Neuronal stem cell (in vitro differentiated cells): ENCODE measurements around the gene PARD6B.

Experiments used
- DNase-seq: peaks from one replicate; pipeline ENCODE4 v3.0.0-alpha.2; 2013; ENCODE audit warnings: low spot score
- H2AFZ ChIP-seq: one replicate; pipeline ENCODE4 v1.6.1; 2013; ENCODE audit warnings: mild to moderate bottlenecking, low read length, inconsistent platforms
- H2AK5ac ChIP-seq: 2 replicates; pipeline ENCODE4 v1.6.1; 2013; ENCODE audit warnings: low read depth, mild to moderate bottlenecking, inconsistent platforms, low read length, moderate library complexity, mixed read lengths
- H2BK120ac ChIP-seq: 2 replicates; pipeline ENCODE4 v1.6.1; 2013; ENCODE audit warnings: low read depth, mild to moderate bottlenecking, inconsistent platforms, low read length, moderate library complexity, mixed read lengths
- H2BK12ac ChIP-seq: one replicate; pipeline ENCODE4 v1.6.1; 2013; ENCODE audit warnings: low read length, inconsistent platforms
- H2BK15ac ChIP-seq: 2 replicates; pipeline ENCODE4 v1.6.1; 2013; ENCODE audit warnings: mild to moderate bottlenecking, low read length, inconsistent platforms, mixed read lengths
- H2BK5ac ChIP-seq: one replicate; pipeline ENCODE4 v1.6.1; 2013; ENCODE audit warnings: inconsistent platforms, mild to moderate bottlenecking, low read length, moderate library complexity
- H3K14ac ChIP-seq: one replicate; pipeline ENCODE4 v1.6.1; 2013; ENCODE audit warnings: low read length, inconsistent platforms
- H3K18ac ChIP-seq: 2 replicates; pipeline ENCODE4 v1.6.1; 2013; ENCODE audit warnings: low read length, inconsistent platforms
- H3K23ac ChIP-seq: 2 replicates; pipeline ENCODE4 v1.6.1; 2013; ENCODE audit warnings: low read depth, mild to moderate bottlenecking, mixed read lengths, low read length, inconsistent platforms; ENCODE audit not compliant: poor library complexity
- H3K27ac ChIP-seq: replicated peaks from 3 replicates; pipeline ENCODE4 v1.5.1; 2013; ENCODE audit warnings: low read length, inconsistent platforms
- H3K27me3 ChIP-seq, 3 experiments: 2 replicates each; pipeline ENCODE4 v1.6.1; 2013; ENCODE audit warnings: low read length in 3 of 3, mild to moderate bottlenecking in 2 of 3, inconsistent platforms in 1 of 3, low read depth in 1 of 3, mixed read lengths in 1 of 3, moderate library complexity in 1 of 3; ENCODE audit not compliant: control insufficient read depth in 3 of 3, insufficient read depth in 3 of 3
- H3K36me3 ChIP-seq, 2 donors: replicated peaks in 1 of 2; 2 replicates each; pipeline ENCODE4 v1.6.1; 2013; ENCODE audit warnings: low read length in 2 of 2; ENCODE audit not compliant: control insufficient read depth in 2 of 2, insufficient read depth in 2 of 2
- H3K4ac ChIP-seq: 2 replicates; pipeline ENCODE4 v1.6.1; 2013; ENCODE audit warnings: inconsistent platforms, mild to moderate bottlenecking, low read length, moderate library complexity
- H3K4me1 ChIP-seq, 2 donors: 1 replicate in 1 of 2; 2 replicates in 1 of 2; pipeline ENCODE4 v1.6.1; 2013; ENCODE audit warnings: low read length in 2 of 2, low read depth in 1 of 2; ENCODE audit not compliant: control insufficient read depth in 2 of 2, insufficient read depth in 1 of 2
- H3K4me2 ChIP-seq: one replicate; pipeline ENCODE4 v1.6.1; 2013; ENCODE audit warnings: mild to moderate bottlenecking, low read length, inconsistent platforms; ENCODE audit not compliant: insufficient read depth, poor library complexity, severe bottlenecking
- H3K4me3 ChIP-seq, 2 donors: 2 replicates each; pipeline ENCODE4 v1.5.1; 2013; ENCODE audit warnings: low read length in 2 of 2, mild to moderate bottlenecking in 2 of 2, inconsistent platforms in 1 of 2, moderate library complexity in 1 of 2
- H3K79me1 ChIP-seq: one replicate; pipeline ENCODE4 v1.6.1; 2013; ENCODE audit warnings: low read depth, mild to moderate bottlenecking, inconsistent platforms, low read length, moderate library complexity
- H3K9ac ChIP-seq: one replicate; pipeline ENCODE4 v1.6.1; 2013; ENCODE audit warnings: mild to moderate bottlenecking, low read depth, low read length, inconsistent platforms; ENCODE audit not compliant: poor library complexity
- H3K9me3 ChIP-seq, 2 donors: replicated peaks in 1 of 2; 2 replicates each; pipeline versions ENCODE3 to v1.6.1; 2013; ENCODE audit warnings: low read length in 2 of 2, mild to moderate bottlenecking in 2 of 2, inconsistent platforms in 1 of 2, low read depth in 1 of 2, mixed read lengths in 1 of 2, moderate library complexity in 1 of 2; ENCODE audit not compliant: control insufficient read depth in 2 of 2, insufficient read depth in 1 of 2
- H4K8ac ChIP-seq: one replicate; pipeline ENCODE4 v1.6.1; 2013; ENCODE audit warnings: low read depth, mild to moderate bottlenecking, inconsistent platforms, low read length, moderate library complexity
- H4K91ac ChIP-seq: one replicate; pipeline ENCODE4 v1.6.1; 2013; ENCODE audit warnings: low read length, low read depth, mild to moderate bottlenecking, inconsistent platforms; ENCODE audit not compliant: poor library complexity
- WGBS, 2 donors: extraction: QIAGEN DNeasy Blood & Tissue Kit; methylation state at CpG; one replicate each; pipeline ENCODE4 v1.1.7; 2013; ENCODE audit warnings: missing lambda C conversion rate in 2 of 2, mixed read lengths in 1 of 2; ENCODE audit not compliant: insufficient read length in 2 of 2, insufficient replicate concordance in 1 of 2; ENCODE audit errors: extremely low coverage in 2 of 2; 5-methylcytosine and 5-hydroxymethylcytosine counted together

PARD6B gene

DNA sequence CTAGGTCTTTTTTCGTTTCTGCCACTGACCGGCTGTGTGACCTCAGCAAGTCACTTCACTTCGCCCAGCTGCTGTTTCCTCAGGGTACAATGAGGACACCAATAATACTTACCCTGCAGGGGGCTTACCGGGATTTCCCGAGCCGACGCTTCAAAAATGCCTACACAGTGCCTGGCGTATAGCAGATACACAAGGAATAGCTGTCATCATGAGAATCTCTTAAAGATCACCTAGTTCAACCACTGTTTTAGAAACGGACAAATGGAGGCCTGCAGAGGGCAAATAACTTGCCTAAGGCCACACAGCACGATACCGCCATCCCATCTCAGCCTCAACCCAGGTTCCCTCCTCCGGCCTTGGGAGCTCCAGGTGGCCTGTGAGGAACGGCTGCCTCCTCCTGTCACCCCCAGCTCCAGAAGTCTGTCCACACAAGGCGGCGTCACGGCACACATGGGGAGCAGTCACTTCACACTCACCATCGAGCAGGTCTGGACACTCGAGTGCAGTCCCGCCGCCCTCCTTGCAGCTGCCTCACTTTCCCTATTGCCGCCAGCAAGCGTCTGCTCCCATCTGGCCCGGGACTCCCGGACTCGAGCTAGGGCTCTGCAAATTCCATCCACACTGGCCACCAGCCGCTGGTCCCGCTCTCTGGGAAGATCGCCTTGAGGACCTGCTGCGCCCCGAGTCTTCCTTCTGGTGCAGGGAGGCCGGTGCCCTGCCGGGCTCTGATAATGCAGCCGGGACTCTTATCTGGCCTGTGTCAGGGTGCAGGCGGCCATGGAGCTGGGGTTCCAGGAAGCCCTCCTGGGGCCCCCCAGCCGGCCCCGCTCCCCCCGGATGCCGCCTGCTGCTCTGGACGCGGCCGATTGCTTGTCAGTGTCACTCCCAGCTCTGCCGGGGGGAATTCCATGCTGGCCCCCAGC, 40.5 kb upstream of the PARD6B start, which contains the start of gene RIPOR3:
Gene RIPOR3 (minus strand): TSS at position 893 of the 923 bp plus-strand sequence. CDS start 414 bp downstream, at position 479.
- Histone ChIP-seq H2BK15ac (peak within 1 kb of the TSS; percentile 62), H2AK5ac (peak within 1 kb of the TSS; percentile 86), H2BK5ac (peak within 1 kb of the TSS; percentile 30), H3K36me3 (no peaks in the 10 kb centered on the region), H3K4me3 (peak within 1 kb of the TSS; percentile 35 to 38), H3K23ac (peak within 1 kb of the TSS; percentile 46), H3K9ac (peak within 1 kb of the TSS; percentile 78), H3K27me3 (peaks cover 0 to 46% (median 0%) of the 10 kb centered on the region in 3 experiments), H3K4me2 (peak within 1 kb of the TSS; percentile 56), H2AFZ (peak within 1 kb of the TSS; percentile 91), H3K14ac (no peak within 1 kb of the TSS), H3K4ac (peak within 1 kb of the TSS; percentile 24), H2BK120ac (peak within 1 kb of the TSS; percentile 48), H3K79me1 (no peaks in the 10 kb centered on the region), H4K8ac (peak within 1 kb of the TSS; percentile 74), H4K91ac (no peak within 1 kb of the TSS), H3K27ac (peak within 1 kb of the TSS; percentile 79), H3K18ac (peak within 1 kb of the TSS; percentile 86), H3K4me1 (peaks cover 16 to 23% of the 10 kb centered on the region in 2 donors), H2BK12ac (peak within 1 kb of the TSS; percentile 60), H3K9me3 (no peaks in the 10 kb centered on the region)
- DNase-seq = peak; percentile 26
- no CpG with 5 or more reads among the region's 42 CpGs for WGBS, 2 donors

DNA sequence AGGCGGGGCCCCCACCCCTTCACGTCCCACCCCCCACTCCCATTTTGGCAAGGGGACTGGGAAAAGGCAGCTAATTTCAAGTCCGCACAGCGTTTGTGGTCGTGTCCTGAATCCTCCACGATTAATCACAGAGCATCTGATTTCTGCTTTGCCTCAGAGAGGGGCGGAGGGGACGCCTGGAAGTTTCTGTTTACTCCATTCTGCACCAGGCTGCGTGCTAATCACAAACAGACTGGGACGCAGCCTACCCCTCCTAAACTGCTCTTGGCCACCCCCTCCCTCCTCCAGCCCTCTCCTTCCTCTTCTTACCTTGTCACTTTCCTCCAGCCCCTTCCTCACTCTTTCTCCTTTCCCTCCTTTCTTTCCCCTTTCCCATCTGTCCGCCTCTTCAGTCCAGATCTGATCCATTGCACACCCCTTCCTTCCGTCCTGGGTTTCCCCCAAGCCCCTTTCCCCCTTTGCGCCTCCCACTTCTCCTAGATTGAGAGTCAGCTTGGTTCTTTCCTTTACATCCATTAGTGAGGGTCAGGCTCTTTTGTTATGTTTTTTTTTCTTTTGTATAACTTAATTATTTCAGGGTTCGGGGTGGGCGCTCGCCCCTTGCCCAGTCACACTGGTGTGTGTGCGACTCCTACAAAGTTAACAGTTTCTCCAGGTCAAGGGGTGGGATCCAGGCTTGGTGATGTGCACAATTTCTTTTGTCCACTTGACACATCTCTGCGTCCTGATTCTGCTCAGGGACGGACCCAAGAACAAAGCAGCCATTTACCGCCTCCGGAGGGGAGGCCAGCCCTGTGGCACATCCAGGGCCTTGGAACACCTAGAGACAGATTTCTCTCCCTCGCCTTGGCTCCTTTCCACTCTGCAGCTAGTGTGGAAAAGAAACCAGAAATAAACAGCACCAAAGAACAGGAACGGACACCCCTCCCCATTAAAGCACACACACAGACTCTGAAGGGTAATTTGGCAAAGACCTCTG, 39.5 kb upstream of the PARD6B start:
- peak overlapping the region in 1 of 2 donors; percentile 35 for H3K4me3 ChIP-seq
- peak overlapping the region; percentile 79 for H3K27ac ChIP-seq
- H2AK5ac ChIP-seq = no peak overlapping the region
- no peak overlapping the region for H2BK12ac ChIP-seq
- peaks cover 0 to 46% (median 0%) of the 10 kb centered on the region in 3 experiments for H3K27me3 ChIP-seq
- peak overlapping the region; percentile 62 for H2BK15ac ChIP-seq
- DNase-seq = peak; percentile 35
- no peaks in the 10 kb centered on the region for H3K36me3 ChIP-seq
- H3K23ac ChIP-seq = no peak overlapping the region
- H3K4me2 ChIP-seq = peak overlapping the region; percentile 56
- no CpG with 5 or more reads among the region's 23 CpGs for WGBS, 2 donors
- peak overlapping the region; percentile 74 for H4K8ac ChIP-seq
- H3K14ac ChIP-seq = no peak overlapping the region
- no peaks in the 10 kb centered on the region for H3K79me1 ChIP-seq
- H2BK5ac ChIP-seq = no peak overlapping the region
- no peaks in the 10 kb centered on the region for H3K9me3 ChIP-seq
- peak overlapping the region; percentile 13 for H3K18ac ChIP-seq
- peak overlapping the region; percentile 67 for H3K9ac ChIP-seq
- H3K4me1 ChIP-seq = peaks cover 16 to 23% of the 10 kb centered on the region in 2 donors
- no peak overlapping the region for H4K91ac ChIP-seq
- H2BK120ac ChIP-seq = peak overlapping the region; percentile 48
- H3K4ac ChIP-seq = no peak overlapping the region
- peak overlapping the region; percentile 91 for H2AFZ ChIP-seq

DNA sequence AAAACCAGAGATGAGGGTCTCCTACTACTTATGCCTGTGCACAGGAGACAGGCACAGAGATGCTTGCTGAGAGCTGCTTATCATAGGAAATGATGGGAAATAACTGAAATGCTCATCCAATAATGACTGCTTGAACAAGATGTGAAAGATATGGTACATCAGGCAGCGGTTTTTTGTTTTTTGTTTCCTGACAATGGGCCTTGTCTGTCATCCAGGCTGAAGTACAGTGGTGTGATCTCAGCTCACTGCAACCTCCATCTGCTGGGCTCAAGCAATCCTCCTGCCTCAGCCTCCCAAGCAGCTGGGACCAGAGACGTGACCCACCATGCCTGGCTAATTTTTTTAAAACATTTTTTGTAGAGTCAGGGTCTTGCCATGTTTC, 38.8 kb upstream of the PARD6B start:
- no peak overlapping the region for H2AK5ac ChIP-seq
- no peaks in the 10 kb centered on the region for H3K9me3 ChIP-seq
- no peak overlapping the region for H2BK120ac ChIP-seq
- no peak overlapping the region for H3K4me3 ChIP-seq
- H4K8ac ChIP-seq = no peak overlapping the region
- H3K23ac ChIP-seq = no peak overlapping the region
- no peak overlapping the region for H3K14ac ChIP-seq
- no peaks in the 10 kb centered on the region for H3K36me3 ChIP-seq
- H2BK15ac ChIP-seq = no peak overlapping the region
- H3K4me1 ChIP-seq = peaks cover 16 to 23% of the 10 kb centered on the region in 2 donors
- H3K4me2 ChIP-seq = no peak overlapping the region
- H3K9ac ChIP-seq = no peak overlapping the region
- peak overlapping the region; percentile 79 for H3K27ac ChIP-seq
- WGBS, 2 donors = no CpG with 5 or more reads among the region's 2 CpGs
- DNase-seq = no peak
- no peak overlapping the region for H3K18ac ChIP-seq
- no peaks in the 10 kb centered on the region for H3K79me1 ChIP-seq
- H4K91ac ChIP-seq = no peak overlapping the region
- no peak overlapping the region for H3K4ac ChIP-seq
- no peak overlapping the region for H2BK5ac ChIP-seq
- peak overlapping the region; percentile 91 for H2AFZ ChIP-seq
- peaks cover 0 to 46% (median 0%) of the 10 kb centered on the region in 3 experiments for H3K27me3 ChIP-seq
- H2BK12ac ChIP-seq = no peak overlapping the region
